HepG2 (cell line): Measurements from ENCODE around the gene KIF1C. TPM values are rescaled to one million over a fixed set of nuclear protein-coding genes. Genes with fewer than 3 reads are reported as not detected.

Experiments used
- ATAC-seq: fragments of 200-7000 bp; cut with Tn5 transposase; 3 replicates; pipeline ENCODE4 v1.9.1; 2020; ENCODE audit warnings: mild to moderate bottlenecking, moderate library complexity
- BruUV-seq: library from RNA; stranded (reverse); fragments of 400-500 nt; replicated peaks from 2 replicates; lab custom pipeline; 2021; lab: Mats Ljungman, UMichigan
- CTCF ChIA-PET: fragments of 300-600 bp; formaldehyde crosslinking; extraction: SDS; loops from one replicate; lab custom pipeline; 2021; ENCODE audit warnings: low total read pairs, inconsistent platforms, low intra/inter-chr PET ratio; lab: Yijun Ruan, JAX
- POLR2A ChIA-PET: fragments of 350-600 bp; sonication (Branson Sonifier 250); formaldehyde crosslinking; loops from one replicate; lab custom pipeline; 2020; ENCODE audit warnings: antibody characterized with exemption, inconsistent platforms; lab: Yijun Ruan, JAX
- DNase-seq: peaks from one replicate; pipeline ENCODE4 v3.0.0-alpha.2; 2015; ENCODE audit warnings: low spot score
- FAIRE-seq: peaks from 3 replicates; lab custom pipeline; 2011; peaks lifted over from hg19 to GRCh38; lab: Jason Lieb, UNC
- H2AFZ ChIP-seq: one replicate; pipeline ENCODE4 v1.6.1; 2011; ENCODE audit warnings: low read length, inconsistent platforms
- H3K27ac ChIP-seq: fragments of 300-600 bp; 3 replicates; pipeline ENCODE4 v1.8.0; 2011; ENCODE audit warnings: mixed run types, mild to moderate bottlenecking, mixed read lengths, low read length, inconsistent platforms; ENCODE audit not compliant: insufficient read depth; ENCODE audit errors: extremely low read length
- H3K27me3 ChIP-seq, 2 experiments: fragments of 200-600 bp in 1 of 2; 2 replicates in 1 of 2; 3 replicates in 1 of 2; pipeline versions ENCODE4 v1.6.0 to v1.8.0; 2011; ENCODE audit warnings: low read length in 2 of 2, mild to moderate bottlenecking in 2 of 2, moderate library complexity in 2 of 2, inconsistent platforms in 1 of 2; ENCODE audit not compliant: insufficient read depth in 2 of 2, control insufficient read depth in 1 of 2
- H3K36me3 ChIP-seq, 2 experiments: fragments of 200-600 bp in 1 of 2; replicated peaks in 1 of 2; 2 replicates in 1 of 2; 3 replicates in 1 of 2; pipeline versions ENCODE4 v1.5.1 to v1.8.0; 2011; ENCODE audit warnings: low read length in 2 of 2, inconsistent platforms in 1 of 2; ENCODE audit not compliant: insufficient read depth in 2 of 2, control insufficient read depth in 1 of 2
- H3K4me1 ChIP-seq: 2 replicates; pipeline ENCODE4 v1.5.1; 2012; ENCODE audit warnings: low read length, inconsistent platforms; ENCODE audit not compliant: insufficient read depth
- H3K4me2 ChIP-seq: 2 replicates; pipeline ENCODE4 v1.6.0; 2011; ENCODE audit warnings: low read depth, low read length, inconsistent platforms
- H3K4me3 ChIP-seq, 3 experiments: fragments of 200-600 bp in 1 of 3; sonication (generic), shearing (Covaris generic) in 1 of 3; replicated peaks in 1 of 3; 2 replicates each; pipeline ENCODE4 v1.5.1; 2011 to 2016; ENCODE audit warnings: low read length in 3 of 3, inconsistent platforms in 2 of 3, low read depth in 2 of 3, mild to moderate bottlenecking in 2 of 3, control low read depth in 1 of 3, mixed read lengths in 1 of 3; ENCODE audit not compliant: insufficient read depth in 1 of 3
- H3K79me2 ChIP-seq: one replicate; pipeline ENCODE4 v1.6.1; 2011; ENCODE audit warnings: low read length, inconsistent platforms; ENCODE audit not compliant: insufficient read depth
- H3K9ac ChIP-seq: 2 replicates; pipeline ENCODE4 v1.6.0; 2011; ENCODE audit warnings: mild to moderate bottlenecking, low read depth, low read length, inconsistent platforms; ENCODE audit not compliant: insufficient read depth
- H3K9me3 ChIP-seq: 2 replicates; pipeline ENCODE4 v1.5.1; 2012; ENCODE audit warnings: mild to moderate bottlenecking, low read length
- H4K20me1 ChIP-seq: 2 replicates; pipeline ENCODE4 v1.6.0; 2011; ENCODE audit warnings: inconsistent platforms, mild to moderate bottlenecking, low read length, moderate library complexity; ENCODE audit not compliant: insufficient read depth
- AFF4 ChIP-seq: sonication (generic); formaldehyde crosslinking; IDR thresholded peaks from 2 replicates; pipeline ENCODE4 v1.4.0; 2020; ENCODE audit warnings: missing genetic modification reagents
- CBX1 ChIP-seq: IDR thresholded peaks from one replicate; pipeline ENCODE4 v1.6.1; 2016; ENCODE audit warnings: antibody characterized with exemption, low read depth
- ELF4 ChIP-seq: sonication (generic); formaldehyde crosslinking; IDR thresholded peaks from 2 replicates; pipeline ENCODE4 v1.5.0; 2020; ENCODE audit warnings: missing genetic modification reagents, mild to moderate bottlenecking, moderate library complexity, borderline replicate concordance
- EP300 ChIP-seq, 3 experiments: sonication (generic) in 1 of 3; formaldehyde crosslinking in 1 of 3; IDR thresholded peaks; 2 replicates each; pipeline versions ENCODE4 v1.5.1 to v1.6.1; 2011 to 2020; ENCODE audit warnings: low read depth in 2 of 3, low read length in 2 of 3, borderline replicate concordance in 1 of 3, improper control_type of control experiment in 1 of 3, mild to moderate bottlenecking in 1 of 3, missing genetic modification reagents in 1 of 3, moderate library complexity in 1 of 3
- FIP1L1 ChIP-seq: fragments of 200-400 bp; formaldehyde crosslinking; IDR thresholded peaks from 2 replicates; pipeline ENCODE4 v1.6.1; 2018; ENCODE audit warnings: low read depth, mild to moderate bottlenecking, low read length, moderate library complexity, borderline replicate concordance; ENCODE audit not compliant: insufficient read depth
- HNRNPL ChIP-seq: fragments of 200-400 bp; formaldehyde crosslinking; IDR thresholded peaks from 2 replicates; pipeline ENCODE4 v1.6.1; 2017; ENCODE audit warnings: mild to moderate bottlenecking, low read depth, low read length
- MIER2 ChIP-seq: IDR thresholded peaks from 2 replicates; pipeline ENCODE4 v1.6.1; 2016; ENCODE audit warnings: missing biosample characterization, missing genetic modification reagents
- MTERF4 ChIP-seq: sonication (generic); formaldehyde crosslinking; IDR thresholded peaks from 2 replicates; pipeline ENCODE4 v1.8.0; 2023; ENCODE audit warnings: mild to moderate bottlenecking, missing genetic modification reagents
- NONO ChIP-seq, 2 experiments: fragments of 450-650 bp in 1 of 2; sonication (generic) in 1 of 2; formaldehyde crosslinking in 1 of 2; IDR thresholded peaks in 1 of 2; conservative IDR thresholded peaks in 1 of 2; 2 replicates each; pipeline versions ENCODE4 v1.6.1 to v1.8.0; 2017 to 2022; ENCODE audit warnings: mild to moderate bottlenecking in 1 of 2, missing genetic modification reagents in 1 of 2, moderate library complexity in 1 of 2
- RXRA ChIP-seq: sonication (generic); formaldehyde crosslinking; IDR thresholded peaks from 2 replicates; pipeline ENCODE4 v1.5.1; 2020; ENCODE audit warnings: missing genetic modification reagents
- RXRB ChIP-seq: IDR thresholded peaks from 2 replicates; pipeline ENCODE4 v1.6.1; 2016; ENCODE audit warnings: borderline replicate concordance, missing genetic modification reagents, missing compliant biosample characterization
- SP2 ChIP-seq: sonication (generic); formaldehyde crosslinking; IDR thresholded peaks from 2 replicates; pipeline ENCODE4 v1.5.1; 2020; ENCODE audit warnings: mild to moderate bottlenecking, missing genetic modification reagents
- ZBTB4 ChIP-seq: sonication (generic); formaldehyde crosslinking; IDR thresholded peaks from 2 replicates; pipeline ENCODE4 v1.4.0; 2020; ENCODE audit warnings: missing genetic modification reagents, mild to moderate bottlenecking, borderline replicate concordance
- ZC3H4 ChIP-seq: sonication (generic); formaldehyde crosslinking; IDR thresholded peaks from 2 replicates; pipeline ENCODE4 v1.4.0; 2020; ENCODE audit warnings: missing genetic modification reagents, borderline replicate concordance
- ZNF33B ChIP-seq: sonication (generic); formaldehyde crosslinking; IDR thresholded peaks from 2 replicates; pipeline ENCODE4 v1.5.1; 2020; ENCODE audit warnings: mild to moderate bottlenecking, missing genetic modification reagents
- ZNF543 ChIP-seq: sonication (generic); formaldehyde crosslinking; IDR thresholded peaks from 2 replicates; pipeline ENCODE4 v1.4.0; 2020; ENCODE audit warnings: mild to moderate bottlenecking, missing genetic modification reagents
- ZNF556 ChIP-seq: sonication (generic); formaldehyde crosslinking; IDR thresholded peaks from 2 replicates; pipeline ENCODE4 v1.4.0; 2020; ENCODE audit warnings: mild to moderate bottlenecking, missing genetic modification reagents, borderline replicate concordance
- WGBS: methylation state at CpG from one replicate; pipeline ENCODE4 v1.1.6; 2017; ENCODE audit warnings: low lambda C conversion rate; 5-methylcytosine and 5-hydroxymethylcytosine counted together
- in situ Hi-C: cut with HindIII; loops from 2 replicates; pipeline ENCODE4 v1.10.0; 2017; ENCODE audit warnings: low pct_unique_long_range_greater_than_20kb; ENCODE audit not compliant: extremely low pct_ligation_motif_present
- intact Hi-C: fragments of 100-400 bp; cut with micrococcal nuclease; formaldehyde crosslinking; loops from one replicate; pipeline ENCODE4 v1.10.0; 2022; ENCODE audit not compliant: unreplicated experiment
- polyA plus RNA-seq, 8 experiments: library from polyadenylated mRNA; depleted of rRNA in 3 of 8; stranded (reverse) in 7 of 8; unstranded in 1 of 8; fragments of >200 nt; fragmentation: Illumina TruSeq in 4 of 8; extraction: Trizol in 4 of 8; gene quantifications; 2 replicates each; pipeline versions ENCODE4 v1.2.1 to v1.2.3, GENCODE V29; 2011 to 2016; ENCODE audit warnings: low read depth in 4 of 8, missing spikeins in 1 of 8, mixed read lengths in 1 of 8; ENCODE audit not compliant: insufficient read depth in 1 of 8
- total RNA-seq, 5 experiments: library from RNA; depleted of rRNA; stranded (reverse); fragments of >200 nt; fragmentation: Illumina TruSeq; extraction: Trizol; gene quantifications; 2 replicates each; pipeline ENCODE4 v1.2.3, GENCODE V29; 2016; ENCODE audit warnings: low read depth in 1 of 5

The KIF1C gene
- total and polyA plus RNA-seq, 2 of the 13 experiments (the other 11 are each of a cell fraction or from before 2014, with no cell fraction given) = 70.0 to 104 TPM

GRCh38 chr17:5032865-5033264 lies 35.1 kb downstream of the KIF1C start:
- Histone ChIP-seq H3K79me2 (no peaks in the 10 kb centered on the region), H3K27me3 (peaks cover 2 to 23% of the 10 kb centered on the region in 2 experiments; a peak in 3 of 5 replicates), H3K27ac (no peak overlapping the region), H3K36me3 (no peaks in the 10 kb centered on the region), H3K4me3 (no peak overlapping the region), H3K9me3 (no peaks in the 10 kb centered on the region), H3K9ac (no peak overlapping the region), H3K4me2 (no peak overlapping the region), H2AFZ (no peak overlapping the region), H3K4me1 (peaks cover 25% of the 10 kb centered on the region), H4K20me1 (no peaks in the 10 kb centered on the region)
- BruUV-seq = no TSS peak
- ChIA-PET POLR2A (no interaction called here), CTCF (no interaction called here)
- TF ChIP-seq FIP1L1 = no peak
- no peak for TF ChIP-seq RXRB (CRISPR knock-in tag)
- TF ChIP-seq MIER2 (CRISPR knock-in tag) = no peak
- no peak for TF ChIP-seq ELF4 (CRISPR knock-in tag)
- no peak for TF ChIP-seq MTERF4 (CRISPR knock-in tag)
- no peak for TF ChIP-seq SP2
- TF ChIP-seq CBX1 = no peak
- no peak for TF ChIP-seq EP300 (IDR thresholded peaks at IDR 0.05; ENCODE audit: low read depth in 2 of 2, low read length in 2 of 2)
- TF ChIP-seq EP300 (CRISPR knock-in tag; IDR thresholded peaks at IDR 0.05; ENCODE audit: borderline replicate concordance) = no peak
- TF ChIP-seq ZNF33B (CRISPR knock-in tag) = no peak
- TF ChIP-seq NONO (IDR thresholded peaks at IDR 0.05) = no peak
- no peak for TF ChIP-seq NONO (CRISPR knock-in tag; conservative IDR thresholded peaks at IDR 0.05)
- no peak for TF ChIP-seq RXRA (CRISPR knock-in tag)
- no peak for TF ChIP-seq ZNF556 (CRISPR knock-in tag)
- no peak for TF ChIP-seq HNRNPL
- TF ChIP-seq ZC3H4 (CRISPR knock-in tag) = no peak
- no peak for TF ChIP-seq ZNF543 (CRISPR knock-in tag)
- no peak for TF ChIP-seq AFF4 (CRISPR knock-in tag)
- TF ChIP-seq ZBTB4 (CRISPR knock-in tag) = no peak
- WGBS = 54% methylated on average over 6 of the region's 6 CpGs
- no peak; the same call in 2 of the 3 replicates for ATAC-seq
- DNase-seq = no peak
- in situ Hi-C loops (no loop called here), intact Hi-C loops (no loop called here)
- no peak for FAIRE-seq
